Thymus (tissue), 11 donors: Measurements from ENCODE around the gene ZCCHC24. TPM values are rescaled to one million over a fixed set of nuclear protein-coding genes. Genes with fewer than 3 reads are reported as not detected.

ENCODE experiments used
- DNase-seq, 9 donors: peaks; one replicate each; pipeline ENCODE4 v3.0.0-alpha.2; 2013; ENCODE audit warnings: low spot score in 9 of 9, low read depth in 6 of 9, missing footprints in 1 of 9
- H3K27ac ChIP-seq, 2 donors: one replicate each; pipeline ENCODE4 v1.5.1; 2013; ENCODE audit warnings: control low read depth in 1 of 2, low read depth in 1 of 2, low read length in 1 of 2, mild to moderate bottlenecking in 1 of 2, moderate library complexity in 1 of 2
- H3K27me3 ChIP-seq, 2 donors: one replicate each; pipeline ENCODE4 v1.5.1; 2013; ENCODE audit warnings: low read length in 1 of 2; ENCODE audit not compliant: control insufficient read depth in 2 of 2, insufficient read depth in 1 of 2
- H3K36me3 ChIP-seq, 2 donors: one replicate each; pipeline ENCODE4 v1.5.1; 2013; ENCODE audit warnings: low read length in 1 of 2, mild to moderate bottlenecking in 1 of 2, moderate library complexity in 1 of 2; ENCODE audit not compliant: control insufficient read depth in 2 of 2, insufficient read depth in 2 of 2
- H3K4me1 ChIP-seq, 2 donors: one replicate each; pipeline ENCODE4 v1.5.1; 2013; ENCODE audit warnings: low read length in 2 of 2; ENCODE audit not compliant: control insufficient read depth in 2 of 2, insufficient read depth in 2 of 2
- H3K4me3 ChIP-seq, 2 donors: one replicate each; pipeline ENCODE4 v1.5.1; 2013; ENCODE audit warnings: low read length in 2 of 2, control low read depth in 1 of 2, mild to moderate bottlenecking in 1 of 2
- H3K9me3 ChIP-seq, 2 donors: one replicate each; pipeline ENCODE4 v1.5.1; 2013; ENCODE audit warnings: low read length in 1 of 2, mild to moderate bottlenecking in 1 of 2; ENCODE audit not compliant: control insufficient read depth in 2 of 2, insufficient read depth in 1 of 2
- WGBS: extraction: QIAGEN DNeasy Blood & Tissue Kit; methylation state at CpG from one replicate; pipeline ENCODE4 v1.1.7; 2013; 5-methylcytosine and 5-hydroxymethylcytosine counted together
- polyA plus RNA-seq: library from polyadenylated mRNA; stranded (reverse); fragments of 200-250 nt; gene quantifications from one replicate; pipeline ENCODE4 v1.2.3, GENCODE V29; 2013
- total RNA-seq: library from RNA; stranded (reverse); fragments of 120-200 nt; gene quantifications from one replicate; pipeline ENCODE4 v1.2.4, GENCODE V29; 2013
- donor health status: healthy.

ZCCHC24 gene
- total and polyA plus RNA-seq, 2 donors, result 1.2 to 5.4 TPM

- no peak overlapping the region for H3K4me3 ChIP-seq
- H3K9me3 ChIP-seq, result no peaks in the 10 kb centered on the region
- peaks cover 0 to 11% of the 10 kb centered on the region in 2 donors for H3K4me1 ChIP-seq
- peak in 4 of 9 donors; percentile 5 to 31 (median 17) for DNase-seq
- H3K27ac ChIP-seq, result no peak overlapping the region
- no peaks in the 10 kb centered on the region for H3K36me3 ChIP-seq
- WGBS, result 78% methylated on average over 10 of the region's 10 CpGs
- no peaks in the 10 kb centered on the region for H3K27me3 ChIP-seq
Observed at GRCh38 chr10:79487296-79488194, 42.1 kb upstream of the ZCCHC24 start.

- 96% methylated on average over 6 of the region's 6 CpGs for WGBS
- Histone ChIP-seq H3K4me1 (no peaks in the 10 kb centered on the region), H3K9me3 (peaks cover 0 to 3% of the 10 kb centered on the region in 2 donors), H3K4me3 (no peak overlapping the region), H3K27ac (no peak overlapping the region), H3K36me3 (no peaks in the 10 kb centered on the region), H3K27me3 (no peaks in the 10 kb centered on the region)
- DNase-seq, result no peak
Observed at GRCh38 chr10:79484476-79484875, 39.1 kb upstream of the ZCCHC24 start.

GRCh38 chr10:79483948-79484347 lies 38.5 kb upstream of the ZCCHC24 start:
- no peaks in the 10 kb centered on the region for H3K36me3 ChIP-seq
- DNase-seq, result no peak
- H3K9me3 ChIP-seq, result peaks cover 0 to 3% of the 10 kb centered on the region in 2 donors
- no peaks in the 10 kb centered on the region for H3K27me3 ChIP-seq
- no peak overlapping the region for H3K4me3 ChIP-seq
- WGBS, result 90% methylated on average over 2 of the region's 2 CpGs
- H3K4me1 ChIP-seq, result no peaks in the 10 kb centered on the region
- no peak overlapping the region for H3K27ac ChIP-seq

- Histone ChIP-seq H3K27me3 (no peaks in the 10 kb centered on the region), H3K27ac (no peak overlapping the region), H3K36me3 (no peaks in the 10 kb centered on the region), H3K4me3 (no peak overlapping the region), H3K4me1 (no peaks in the 10 kb centered on the region), H3K9me3 (peaks cover 0 to 3% of the 10 kb centered on the region in 2 donors)
- no peak for DNase-seq
- 94% methylated on average over 3 of the region's 3 CpGs for WGBS
Observed at GRCh38 chr10:79483299-79483698, 37.9 kb upstream of the ZCCHC24 start.

GRCh38 chr10:79482741-79483140 lies 37.3 kb upstream of the ZCCHC24 start:
- DNase-seq, result no peak
- peaks cover 0 to 3% of the 10 kb centered on the region in 2 donors for H3K9me3 ChIP-seq
- H3K4me3 ChIP-seq, result no peak overlapping the region
- WGBS, result 88% methylated on average over 4 of the region's 4 CpGs
- H3K27ac ChIP-seq, result no peak overlapping the region
- H3K27me3 ChIP-seq, result no peaks in the 10 kb centered on the region
- H3K4me1 ChIP-seq, result no peaks in the 10 kb centered on the region
- no peaks in the 10 kb centered on the region for H3K36me3 ChIP-seq

GRCh38 chr10:79482304-79482703 lies 36.9 kb upstream of the ZCCHC24 start:
- H3K36me3 ChIP-seq, result no peaks in the 10 kb centered on the region
- WGBS, result 98% methylated on average over 1 of the region's 1 CpG
- no peak overlapping the region for H3K4me3 ChIP-seq
- H3K27ac ChIP-seq, result no peak overlapping the region
- no peaks in the 10 kb centered on the region for H3K4me1 ChIP-seq
- H3K27me3 ChIP-seq, result no peaks in the 10 kb centered on the region
- no peak for DNase-seq
- H3K9me3 ChIP-seq, result peaks cover 0 to 3% of the 10 kb centered on the region in 2 donors

- WGBS, result 96% methylated on average over 3 of the region's 3 CpGs
- H3K4me3 ChIP-seq, result no peak overlapping the region
- no peak for DNase-seq
Observed at GRCh38 chr10:79479283-79479909, 34.0 kb upstream of the ZCCHC24 start.

GRCh38 chr10:79477456-79477855 lies 32.0 kb upstream of the ZCCHC24 start:
- WGBS, result 95% methylated on average over 7 of the region's 7 CpGs
- Histone ChIP-seq H3K4me1 (no peaks in the 10 kb centered on the region), H3K27me3 (no peaks in the 10 kb centered on the region), H3K36me3 (no peaks in the 10 kb centered on the region), H3K9me3 (peaks cover 0 to 3% of the 10 kb centered on the region in 2 donors), H3K27ac (no peak overlapping the region), H3K4me3 (no peak overlapping the region)
- DNase-seq, result no peak

More at GRCh38 chr10:79479283-79479909, 34.0 kb upstream of the ZCCHC24 start:
- Histone ChIP-seq H3K4me1 (no peaks in the 10 kb centered on the region), H3K9me3 (peaks cover 0 to 3% of the 10 kb centered on the region in 2 donors), H3K36me3 (no peaks in the 10 kb centered on the region), H3K27ac (no peak overlapping the region), H3K27me3 (no peaks in the 10 kb centered on the region)

GRCh38 chr10:79476645-79477044 lies 31.2 kb upstream of the ZCCHC24 start:
- H3K36me3 ChIP-seq, result no peaks in the 10 kb centered on the region
- no peak for DNase-seq
- H3K9me3 ChIP-seq, result peaks cover 0 to 3% of the 10 kb centered on the region in 2 donors
- H3K4me3 ChIP-seq, result no peak overlapping the region
- H3K4me1 ChIP-seq, result no peaks in the 10 kb centered on the region
- H3K27me3 ChIP-seq, result no peaks in the 10 kb centered on the region
- no peak overlapping the region for H3K27ac ChIP-seq
